H1 (cell line): ENCODE measurements around the gene FRMD4A. TPM values are rescaled to one million over a fixed set of nuclear protein-coding genes. Genes with fewer than 3 reads are reported as not detected.

Experiments
- CTCF ChIA-PET: fragments of 300-600 bp; sonication (Branson Sonifier 250); formaldehyde crosslinking; loops from one replicate; lab custom pipeline; 2021; ENCODE audit not compliant: partially characterized antibody; lab: Charles Lee
- POLR2A ChIA-PET: fragments of 300-600 bp; sonication (Branson Sonifier 250); formaldehyde crosslinking; loops from one replicate; lab custom pipeline; 2021; ENCODE audit warnings: inconsistent platforms; ENCODE audit not compliant: partially characterized antibody; lab: Charles Lee
- DNase-seq, 2 experiments: peaks; one replicate each; pipeline versions ENCODE4 v3.0.0 to v3.0.0-alpha.2; 2010 to 2022; ENCODE audit warnings: low spot score in 2 of 2, low read depth in 1 of 2, mixed read lengths in 1 of 2
- FAIRE-seq: peaks from 2 replicates; lab custom pipeline; 2011; peaks lifted over from hg19 to GRCh38; lab: Jason Lieb, UNC
- H2AFZ ChIP-seq: 2 replicates; pipeline ENCODE4 v1.8.1; 2012; ENCODE audit warnings: low read length, inconsistent platforms
- H2AK5ac ChIP-seq: 2 replicates; pipeline ENCODE4 v1.6.1; 2013; ENCODE audit warnings: low read depth, low read length
- H2BK120ac ChIP-seq: replicated peaks from 2 replicates; pipeline ENCODE3; 2013; ENCODE audit warnings: low read depth, low read length, inconsistent platforms
- H2BK12ac ChIP-seq: 2 replicates; pipeline ENCODE4 v1.6.1; 2013; ENCODE audit warnings: low read depth, low read length
- H2BK15ac ChIP-seq: 2 replicates; pipeline ENCODE4 v1.6.1; 2013; ENCODE audit warnings: low read length
- H2BK20ac ChIP-seq: 2 replicates; pipeline ENCODE4 v1.6.1; 2013; ENCODE audit warnings: low read length
- H2BK5ac ChIP-seq: 2 replicates; pipeline ENCODE4 v1.6.1; 2013; ENCODE audit warnings: low read depth, low read length
- H3K14ac ChIP-seq: 2 replicates; pipeline ENCODE4 v1.6.1; 2013; ENCODE audit warnings: inconsistent platforms; ENCODE audit not compliant: insufficient read length
- H3K18ac ChIP-seq: 2 replicates; pipeline ENCODE4 v1.6.1; 2013; ENCODE audit warnings: low read length; ENCODE audit errors: extremely low read depth
- H3K23ac ChIP-seq: 2 replicates; pipeline ENCODE4 v1.6.1; 2013; ENCODE audit warnings: inconsistent platforms; ENCODE audit not compliant: insufficient read length
- H3K23me2 ChIP-seq: 2 replicates; pipeline ENCODE4 v1.6.1; 2013; ENCODE audit warnings: low read depth, low read length
- H3K27ac ChIP-seq: 2 replicates; pipeline ENCODE4 v1.6.1; 2011; ENCODE audit warnings: low read depth, low read length, inconsistent platforms
- H3K27me3 ChIP-seq, 4 experiments: replicated peaks in 1 of 4; 1 replicate in 1 of 4; 2 replicates in 3 of 4; pipeline versions ENCODE4 v1.6.1 to v1.8.1; 2011 to 2013; ENCODE audit warnings: low read length in 3 of 4, mild to moderate bottlenecking in 3 of 4, inconsistent platforms in 2 of 4, mixed read lengths in 2 of 4, moderate library complexity in 1 of 4; ENCODE audit not compliant: control insufficient read depth in 3 of 4, insufficient read depth in 3 of 4; ENCODE audit errors: extremely low read depth in 1 of 4
- H3K36me3 ChIP-seq, 4 experiments: 2 replicates each; pipeline versions ENCODE4 v1.6.1 to v1.8.1; 2011 to 2013; ENCODE audit warnings: mild to moderate bottlenecking in 4 of 4, low read length in 3 of 4, moderate library complexity in 2 of 4, control low read depth in 1 of 4, inconsistent platforms in 1 of 4; ENCODE audit not compliant: insufficient read depth in 4 of 4, control insufficient read depth in 2 of 4
- H3K4ac ChIP-seq: replicated peaks from 2 replicates; pipeline ENCODE3; 2013; ENCODE audit warnings: low read length, low read depth, mixed read lengths, inconsistent platforms; ENCODE audit not compliant: insufficient read length
- H3K4me1 ChIP-seq, 4 experiments: replicated peaks in 1 of 4; 1 replicate in 1 of 4; 2 replicates in 3 of 4; pipeline versions ENCODE4 v1.6.1 to v1.8.1; 2011 to 2013; ENCODE audit warnings: low read length in 3 of 4, inconsistent platforms in 2 of 4, mixed read lengths in 1 of 4; ENCODE audit not compliant: insufficient read depth in 4 of 4, control insufficient read depth in 3 of 4
- H3K4me2 ChIP-seq, 2 experiments: 2 replicates each; pipeline versions ENCODE4 v1.6.1 to v1.8.1; 2011 to 2013; ENCODE audit warnings: low read depth in 2 of 2, low read length in 2 of 2, control low read depth in 1 of 2, inconsistent platforms in 1 of 2, mild to moderate bottlenecking in 1 of 2; ENCODE audit not compliant: insufficient read depth in 1 of 2
- H3K4me3 ChIP-seq, 4 experiments: fragments of 200-600, 300-600 bp in 1 of 4; sonication (generic), shearing (Covaris generic), sonication (Bioruptor Twin) in 1 of 4; 2 replicates each; pipeline versions ENCODE4 v1.5.1 to v1.8.1; 2011 to 2016; ENCODE audit warnings: low read length in 4 of 4, low read depth in 3 of 4, control low read depth in 2 of 4, inconsistent platforms in 2 of 4, mild to moderate bottlenecking in 2 of 4, mixed read lengths in 1 of 4, moderate library complexity in 1 of 4; ENCODE audit not compliant: insufficient read depth in 2 of 4; ENCODE audit errors: extremely low read depth in 1 of 4
- H3K56ac ChIP-seq: replicated peaks from 2 replicates; pipeline ENCODE3; 2013; ENCODE audit warnings: low read depth, mild to moderate bottlenecking, mixed read lengths, low read length, inconsistent platforms; ENCODE audit not compliant: insufficient read length
- H3K79me1 ChIP-seq: 2 replicates; pipeline ENCODE4 v1.6.1; 2013; ENCODE audit warnings: low read depth, low read length, control low read depth
- H3K79me2 ChIP-seq, 2 experiments: 2 replicates each; pipeline versions ENCODE4 v1.6.1 to v1.8.1; 2012 to 2013; ENCODE audit warnings: low read length in 2 of 2, mild to moderate bottlenecking in 2 of 2, inconsistent platforms in 1 of 2; ENCODE audit not compliant: insufficient read depth in 2 of 2, control insufficient read depth in 1 of 2
- H3K9ac ChIP-seq, 4 experiments: replicated peaks in 1 of 4; 1 replicate in 1 of 4; 2 replicates in 3 of 4; pipeline versions ENCODE4 v1.6.1 to v1.8.1; 2011 to 2013; ENCODE audit warnings: low read depth in 3 of 4, low read length in 3 of 4, control low read depth in 2 of 4, mild to moderate bottlenecking in 2 of 4, moderate library complexity in 2 of 4, inconsistent platforms in 1 of 4; ENCODE audit errors: extremely low read depth in 1 of 4
- H3K9me3 ChIP-seq, 2 experiments: 2 replicates each; pipeline versions ENCODE4 v1.6.1 to v1.8.1; 2012 to 2013; ENCODE audit warnings: mild to moderate bottlenecking in 2 of 2, moderate library complexity in 2 of 2, control low read depth in 1 of 2, inconsistent platforms in 1 of 2, low read depth in 1 of 2, low read length in 1 of 2, mixed read lengths in 1 of 2; ENCODE audit not compliant: insufficient read depth in 2 of 2
- H4K20me1 ChIP-seq, 2 experiments: replicated peaks in 1 of 2; 2 replicates each; pipeline versions ENCODE3 to v1.8.1; 2011 to 2013; ENCODE audit warnings: inconsistent platforms in 2 of 2, low read length in 2 of 2, mild to moderate bottlenecking in 1 of 2; ENCODE audit not compliant: insufficient read depth in 2 of 2, control insufficient read depth in 1 of 2
- H4K5ac ChIP-seq: 2 replicates; pipeline ENCODE4 v1.6.1; 2013; ENCODE audit warnings: low read length, low read depth, mixed read lengths, inconsistent platforms; ENCODE audit not compliant: insufficient read length
- H4K8ac ChIP-seq: 2 replicates; pipeline ENCODE4 v1.8.0; 2013; ENCODE audit warnings: mild to moderate bottlenecking, moderate library complexity, low read length, inconsistent platforms; ENCODE audit not compliant: insufficient read depth; ENCODE audit errors: extremely low read depth
- H4K91ac ChIP-seq: replicated peaks from 2 replicates; pipeline ENCODE3; 2013; ENCODE audit warnings: low read length, mixed read lengths, inconsistent platforms; ENCODE audit not compliant: insufficient read length
- SIRT6 ChIP-seq: IDR thresholded peaks from one replicate; pipeline ENCODE4 v1.7.1; 2012; ENCODE audit warnings: low read length, inconsistent platforms
- SP1 ChIP-seq: IDR thresholded peaks from 2 replicates; pipeline ENCODE4 v1.6.1; 2011; ENCODE audit warnings: low read depth, low read length
- SRF ChIP-seq: IDR thresholded peaks from 2 replicates; pipeline ENCODE4 v1.6.1; 2011; ENCODE audit warnings: mild to moderate bottlenecking, low read depth, low read length, moderate library complexity
- TEAD4 ChIP-seq: IDR thresholded peaks from 2 replicates; pipeline ENCODE4 v1.6.1; 2012; ENCODE audit warnings: low read depth, low read length, inconsistent platforms, mixed read lengths
- WGBS, 2 experiments: shearing (Covaris generic) in 1 of 2; methylation state at CpG; one replicate each; pipeline versions ENCODE4 v1.1.6 to v1.1.7; 2013 to 2015; ENCODE audit warnings: low lambda C conversion rate in 2 of 2, mixed read lengths in 2 of 2, inconsistent platforms in 1 of 2, low coverage in 1 of 2, missing lambda C conversion rate in 1 of 2; ENCODE audit not compliant: insufficient replicate concordance in 2 of 2, insufficient coverage in 1 of 2, insufficient read length in 1 of 2; ENCODE audit errors: extremely low coverage in 1 of 2, missing lambda C conversion rate in 1 of 2; 5-methylcytosine and 5-hydroxymethylcytosine counted together
- polyA plus RNA-seq, 7 experiments: library from polyadenylated mRNA; depleted of rRNA in 3 of 7; stranded (reverse) in 5 of 7; unstranded in 2 of 7; fragments of >200 nt in 5 of 7; fragments of 200-250 nt in 2 of 7; gene quantifications; 1 replicate in 5 of 7; 2 replicates in 1 of 7; 4 replicates in 1 of 7; pipeline versions ENCODE4 v1.2.1 to v1.2.3, GENCODE V29; 2011 to 2013; ENCODE audit warnings: missing spikeins in 2 of 7, mixed read lengths in 2 of 7
- total RNA-seq: library from RNA; stranded (reverse); fragmentation: NEBNext Ultra II Directional; extraction: Animal tissue kit (Norgen Biotek cat#: 25700); gene quantifications from 2 replicates; pipeline ENCODE4 v1.2.1, GENCODE V29; 2021

FRMD4A gene
- total and polyA plus RNA-seq, 2 of the 8 experiments (the other 6 are each of a cell fraction or from before 2014, with no cell fraction given) = 38.6 to 39.6 TPM

DNA sequence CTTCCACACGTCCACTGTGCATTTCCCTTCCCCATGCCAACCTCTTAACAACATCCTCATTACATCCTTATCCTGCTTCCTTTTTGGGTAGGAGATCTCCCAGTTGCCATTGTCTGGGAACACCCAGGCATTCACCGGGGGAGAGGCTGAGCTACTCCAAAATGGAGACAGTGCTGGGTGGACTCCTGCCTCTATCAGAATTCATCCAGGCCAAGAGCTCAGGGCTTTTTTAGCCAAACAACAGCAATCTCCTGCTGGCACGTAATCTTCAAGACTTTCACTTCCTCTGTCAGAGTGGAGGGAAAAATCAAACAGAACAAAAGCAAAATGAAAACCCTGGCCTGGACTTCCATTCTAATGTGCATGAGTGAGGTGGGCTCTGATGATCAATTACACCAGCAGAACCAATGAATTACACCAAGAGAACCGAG, 499.0 kb downstream of the FRMD4A start:
- H3K9ac ChIP-seq = no peak overlapping the region
- no peaks in the 10 kb centered on the region; the same call in 1 of the 2 replicates for H3K79me1 ChIP-seq
- no peak overlapping the region for H2AFZ ChIP-seq
- H3K79me2 ChIP-seq = 0 out of 4 replicates have a peak, but pooled peaks cover 0 to 3% of the 10 kb centered on the region in 2 experiments
- H3K27me3 ChIP-seq = no peaks in the 10 kb centered on the region
- H3K27ac ChIP-seq = peak overlapping the region; percentile 34; the same call in 1 of the 2 replicates
- H3K4me1 ChIP-seq = peaks cover 7 to 25% (median 13%) of the 10 kb centered on the region in 4 experiments; a peak in 6 of 7 replicates
- no peak overlapping the region for H3K23ac ChIP-seq
- no peak overlapping the region for H2BK12ac ChIP-seq
- no peak overlapping the region; the same call in 1 of the 2 replicates for H3K18ac ChIP-seq
- no peak overlapping the region for H2AK5ac ChIP-seq
- no peak overlapping the region for H3K4ac ChIP-seq
- no peak overlapping the region for H4K91ac ChIP-seq
- H4K5ac ChIP-seq = no peak overlapping the region
- no peak overlapping the region for H3K56ac ChIP-seq
- H2BK20ac ChIP-seq = no peak overlapping the region
- 73% methylated on average over 4 of the region's 4 CpGs; no CpG with 5 or more reads in 1 of the 2 experiments for WGBS, 2 experiments
- H2BK5ac ChIP-seq = no peak overlapping the region
- no peak overlapping the region for H3K14ac ChIP-seq
- POLR2A ChIA-PET = interaction anchor here (0.6 to 1.1 kb wide), 2 partner anchors 43 to 354 kb away, joined by 3 to 4 read pairs; no protein-coding TSS in a partner anchor
- H3K4me2 ChIP-seq = no peak overlapping the region
- no peaks in the 10 kb centered on the region for H3K9me3 ChIP-seq
- no peaks in the 10 kb centered on the region for H3K36me3 ChIP-seq
- H4K8ac ChIP-seq = no peak overlapping the region
- FAIRE-seq = no peak
- CTCF ChIA-PET = interaction anchor here (0.6 to 2.6 kb wide), 18 partner anchors 9 to 355 kb away, joined by 3 to 10 read pairs (median 3); no protein-coding TSS in a partner anchor
- H3K23me2 ChIP-seq = no peaks in the 10 kb centered on the region
- H3K4me3 ChIP-seq = no peak overlapping the region
- no peak for DNase-seq
- no peak overlapping the region for H2BK120ac ChIP-seq
- no peak for TF ChIP-seq TEAD4
- TF ChIP-seq SIRT6 = no peak
- 0 out of 2 replicates have a peak, but pooled peaks have one; percentile 11 for TF ChIP-seq SP1
- no peak for TF ChIP-seq SRF
- H2BK15ac ChIP-seq = no peak overlapping the region
- H4K20me1 ChIP-seq = no peaks in the 10 kb centered on the region
